GM12872 (cell line): Measurements from ENCODE around the gene CEBPB.

ENCODE experiments used
- TF ChIP-seq, protein P1 (sequence below): IDR thresholded peaks from 3 replicates; pipeline ENCODE4 v1.5.1; 2011; ENCODE audit warnings: low read depth, mild to moderate bottlenecking, low read length, moderate library complexity; ENCODE audit not compliant: insufficient read depth

The CEBPB gene

DNA sequence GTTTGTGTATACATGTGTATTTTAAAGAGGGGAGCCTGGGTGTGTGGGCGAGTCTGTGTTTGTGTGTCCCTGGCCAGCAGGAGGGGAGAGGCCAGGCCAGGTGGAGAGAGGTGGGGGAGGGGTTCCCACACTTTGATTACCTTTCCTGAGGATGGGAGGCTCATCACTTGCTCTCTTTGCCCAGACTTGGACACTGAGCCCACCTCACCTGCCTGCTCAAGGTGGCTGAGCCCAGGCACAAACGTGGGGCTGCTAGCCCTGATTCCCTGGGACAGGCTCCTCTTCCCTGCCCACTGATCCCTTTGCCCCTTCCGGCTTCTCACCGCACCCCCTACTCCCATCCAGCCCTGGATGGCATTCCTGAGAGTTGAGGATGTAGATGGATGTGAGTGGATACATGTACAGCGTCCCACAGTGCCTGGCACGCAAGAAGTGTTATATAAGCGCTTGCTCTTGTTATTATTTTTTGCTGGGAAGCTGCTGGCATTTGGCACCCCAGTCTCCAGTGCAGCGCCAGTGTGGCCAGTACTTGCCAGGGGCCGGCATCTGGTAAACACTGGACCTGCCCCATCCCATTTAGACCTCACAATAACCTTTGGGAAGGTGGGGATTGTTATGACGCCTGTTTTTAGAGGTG lies 2.7 kb downstream of the CEBPB start:
- TF ChIP-seq, protein P1, sequence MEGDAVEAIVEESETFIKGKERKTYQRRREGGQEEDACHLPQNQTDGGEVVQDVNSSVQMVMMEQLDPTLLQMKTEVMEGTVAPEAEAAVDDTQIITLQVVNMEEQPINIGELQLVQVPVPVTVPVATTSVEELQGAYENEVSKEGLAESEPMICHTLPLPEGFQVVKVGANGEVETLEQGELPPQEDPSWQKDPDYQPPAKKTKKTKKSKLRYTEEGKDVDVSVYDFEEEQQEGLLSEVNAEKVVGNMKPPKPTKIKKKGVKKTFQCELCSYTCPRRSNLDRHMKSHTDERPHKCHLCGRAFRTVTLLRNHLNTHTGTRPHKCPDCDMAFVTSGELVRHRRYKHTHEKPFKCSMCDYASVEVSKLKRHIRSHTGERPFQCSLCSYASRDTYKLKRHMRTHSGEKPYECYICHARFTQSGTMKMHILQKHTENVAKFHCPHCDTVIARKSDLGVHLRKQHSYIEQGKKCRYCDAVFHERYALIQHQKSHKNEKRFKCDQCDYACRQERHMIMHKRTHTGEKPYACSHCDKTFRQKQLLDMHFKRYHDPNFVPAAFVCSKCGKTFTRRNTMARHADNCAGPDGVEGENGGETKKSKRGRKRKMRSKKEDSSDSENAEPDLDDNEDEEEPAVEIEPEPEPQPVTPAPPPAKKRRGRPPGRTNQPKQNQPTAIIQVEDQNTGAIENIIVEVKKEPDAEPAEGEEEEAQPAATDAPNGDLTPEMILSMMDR = no peak

DNA sequence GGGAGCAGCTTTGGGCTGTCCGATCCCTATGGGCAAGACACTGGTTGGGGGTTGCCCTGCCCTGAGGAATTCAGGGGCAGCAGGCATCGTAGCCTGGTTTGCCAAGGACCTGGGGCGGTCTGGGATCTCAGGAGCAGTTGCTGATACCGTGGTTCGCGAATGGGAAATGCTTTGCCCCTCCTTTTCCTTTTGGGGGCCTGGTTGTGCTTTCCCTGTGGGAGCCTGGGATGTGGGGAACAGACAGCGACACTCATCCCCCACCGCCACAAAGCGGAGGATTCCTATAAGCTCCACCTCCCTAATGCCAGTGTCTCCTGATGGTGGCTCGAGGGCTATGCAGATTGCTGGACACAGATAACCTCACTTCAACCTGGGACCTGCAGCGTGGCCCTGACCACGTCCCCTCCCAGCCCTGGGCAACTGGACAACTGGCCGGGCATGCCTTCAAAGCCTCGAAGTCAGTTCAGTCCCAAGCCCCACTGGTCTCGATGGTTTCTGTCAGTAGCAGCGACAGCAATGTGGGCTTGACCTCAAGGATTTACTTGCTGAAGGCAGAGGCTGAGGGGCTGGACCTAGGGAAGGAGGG lies 3.3 kb downstream of the CEBPB start:
- TF ChIP-seq, protein P1 = no peak

DNA sequence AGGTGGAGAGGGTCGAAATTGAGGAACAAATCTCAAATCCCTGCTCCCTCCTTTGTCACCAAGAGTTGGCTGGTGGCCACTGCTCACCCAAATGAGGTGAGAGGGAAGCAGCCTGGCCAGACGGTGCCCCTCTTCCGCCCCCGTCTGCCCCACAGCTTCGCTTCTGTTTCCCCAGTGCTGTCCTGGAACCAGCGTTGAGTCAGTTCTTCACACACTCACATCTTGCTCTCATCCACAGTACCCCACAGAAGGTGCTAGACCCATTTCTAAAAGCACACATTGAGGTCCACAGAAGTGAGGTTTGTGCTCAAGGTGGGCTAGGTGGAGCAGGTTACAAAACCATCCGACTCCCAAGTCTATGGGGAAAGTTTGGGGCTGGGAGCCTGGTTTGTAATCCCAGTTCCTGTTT lies 3.8 kb downstream of the CEBPB start:
- TF ChIP-seq, protein P1 = no peak

DNA sequence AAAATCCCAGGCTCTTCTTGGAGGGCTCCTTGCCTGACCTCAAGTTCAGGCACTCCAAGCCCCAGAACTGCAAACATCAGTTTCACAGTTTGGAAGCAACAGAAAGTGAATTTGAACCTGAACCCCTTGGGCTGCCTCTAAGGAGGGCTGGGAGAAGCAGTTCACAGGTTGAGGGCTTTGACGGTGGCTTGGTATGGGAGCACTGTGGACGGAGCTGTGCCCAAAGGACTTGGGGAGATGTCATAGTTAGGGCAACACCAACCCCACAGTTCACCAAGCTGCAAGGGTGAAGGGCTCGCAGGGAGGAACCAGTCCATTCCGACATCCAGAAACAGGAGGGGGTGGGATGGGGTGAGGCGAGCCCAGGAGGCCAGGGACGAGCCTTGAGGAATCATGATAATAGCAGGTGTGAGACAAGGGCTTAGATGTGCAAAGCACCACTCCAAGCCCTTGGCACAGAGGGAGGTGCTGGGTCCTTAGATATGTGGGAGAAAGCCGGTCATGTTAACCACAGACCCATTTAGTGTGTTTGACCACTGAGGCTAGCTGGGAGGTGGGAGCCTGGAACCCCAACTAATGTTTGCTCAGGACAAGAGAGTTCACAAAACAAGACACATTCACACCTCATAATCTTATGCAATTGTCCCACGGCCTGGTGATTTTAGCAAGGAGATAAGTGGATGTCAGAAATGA lies 4.3 kb downstream of the CEBPB start:
- TF ChIP-seq, protein P1 = no peak

DNA sequence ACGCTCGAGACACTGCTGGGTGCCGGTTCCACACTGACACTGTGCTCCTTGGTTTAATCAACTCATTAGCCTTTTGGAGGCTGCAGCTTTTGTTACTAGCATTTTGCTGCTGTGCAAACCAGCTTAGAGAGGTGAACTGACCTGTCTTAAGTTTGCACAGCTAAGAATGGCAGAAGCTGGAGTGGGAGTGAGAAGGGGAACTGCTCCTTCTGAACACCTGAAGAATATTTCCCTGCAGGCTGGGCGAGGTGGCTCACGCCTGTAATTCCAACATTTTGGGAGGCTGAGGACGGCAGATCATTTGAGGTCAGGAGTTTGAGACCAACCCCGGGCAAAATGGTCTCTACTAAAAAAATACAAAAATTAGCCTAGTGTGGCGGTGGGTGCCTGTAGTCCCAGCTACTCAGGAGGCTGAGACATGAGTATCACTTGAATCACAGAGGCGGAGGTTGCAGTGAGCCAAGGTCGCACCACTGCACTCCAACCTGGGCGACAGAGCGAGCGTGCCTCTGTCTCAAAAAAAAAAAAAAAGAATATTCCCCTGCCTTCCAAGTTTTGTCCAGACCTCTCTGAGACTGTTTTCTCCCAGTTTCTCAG lies 5.0 kb downstream of the CEBPB start:
- TF ChIP-seq, protein P1 = no peak

DNA sequence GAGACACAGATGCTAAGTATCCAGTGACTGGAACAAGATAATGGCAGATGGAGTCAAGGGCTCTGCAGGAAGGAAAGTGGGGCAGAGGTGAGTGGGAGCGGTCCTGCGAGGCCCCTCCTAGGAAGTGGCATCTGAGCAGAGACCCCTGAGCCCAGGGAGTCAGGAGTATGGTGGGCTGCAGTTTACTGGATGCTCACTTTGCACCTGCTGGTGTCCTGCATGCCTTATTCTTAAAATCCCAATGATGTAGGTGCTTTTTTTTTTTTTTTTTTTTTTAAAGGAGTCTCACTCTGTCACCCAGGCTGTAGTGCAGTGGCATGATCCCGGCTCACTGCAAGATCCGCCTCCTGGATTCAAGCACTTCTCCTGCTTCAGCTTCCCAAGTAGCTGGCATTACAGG lies 5.6 kb downstream of the CEBPB start:
- TF ChIP-seq, protein P1 = no peak

DNA sequence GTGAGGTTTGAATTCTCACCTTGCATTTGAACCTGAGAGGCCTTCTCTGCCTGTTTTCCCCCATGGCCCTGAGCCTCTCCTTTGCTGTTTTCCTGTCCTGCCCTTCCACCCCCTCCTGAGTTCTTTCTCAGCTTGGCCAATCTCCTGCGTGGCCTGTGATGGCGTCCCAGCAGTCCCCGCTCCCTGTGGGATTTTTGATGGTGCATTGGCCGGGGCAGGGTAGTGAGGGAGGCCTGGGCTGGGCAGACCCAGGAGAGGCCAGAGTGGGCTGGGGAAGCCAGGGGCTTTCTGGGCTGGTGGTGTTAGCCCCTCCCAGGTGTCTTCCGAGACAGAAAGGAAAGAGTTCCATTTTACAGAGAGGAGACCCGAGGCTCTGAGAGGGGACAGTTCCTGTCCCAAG lies 6.3 kb downstream of the CEBPB start:
- TF ChIP-seq, protein P1 = no peak
